Natural killer cell (primary cell): ENCODE measurements around the gene DGKD. TPM values are rescaled to one million over a fixed set of nuclear protein-coding genes. Genes with fewer than 3 reads are reported as not detected.
A peak's percentile ranks its signal among the peaks of the same experiment; 100 is the strongest.

Experiments
- ATAC-seq, 3 donors: fragments of 150-1000 bp in 2 of 3; fragments of 200-7000 bp in 1 of 3; cut with Tn5 transposase; 1 replicate in 1 of 3; 2 replicates in 2 of 3; pipeline ENCODE4 v1.10.0; 2021; ENCODE audit warnings: mild to moderate bottlenecking in 2 of 3, moderate library complexity in 2 of 3
- DNase-seq, 2 donors: peaks; one replicate each; pipeline versions ENCODE4 v3.0.0 to v3.0.0-alpha.2; 2013 to 2021; ENCODE audit warnings: mixed read lengths in 1 of 2
- H3K27ac ChIP-seq: one replicate; pipeline ENCODE4 v1.5.1; 2013; ENCODE audit warnings: mild to moderate bottlenecking, low read length
- H3K27me3 ChIP-seq: one replicate; pipeline ENCODE4 v1.6.1; 2013; ENCODE audit warnings: low read length; ENCODE audit not compliant: control insufficient read depth, insufficient read depth
- H3K36me3 ChIP-seq: one replicate; pipeline ENCODE4 v1.6.1; 2013; ENCODE audit warnings: low read length; ENCODE audit not compliant: control insufficient read depth, insufficient read depth
- H3K4me1 ChIP-seq: one replicate; pipeline ENCODE4 v1.6.1; 2013; ENCODE audit warnings: low read length; ENCODE audit not compliant: control insufficient read depth, insufficient read depth
- H3K4me3 ChIP-seq: one replicate; pipeline ENCODE4 v1.5.1; 2013; ENCODE audit warnings: low read length
- H3K9me3 ChIP-seq: one replicate; pipeline ENCODE4 v1.6.1; 2013; ENCODE audit warnings: low read length; ENCODE audit not compliant: control insufficient read depth, insufficient read depth
- H3K27ac Mint-ChIP-seq, 2 donors: one replicate each; pipeline ENCODE4 v1.8.0; 2022; ENCODE audit warnings: mild to moderate bottlenecking in 2 of 2, mixed read lengths in 2 of 2, moderate library complexity in 1 of 2
- H3K27me3 Mint-ChIP-seq, 2 donors: one replicate each; pipeline ENCODE4 v1.8.0; 2022; ENCODE audit warnings: low read depth in 2 of 2, mixed read lengths in 2 of 2
- H3K36me3 Mint-ChIP-seq: one replicate; pipeline ENCODE4 v1.8.0; 2022; ENCODE audit warnings: mixed read lengths
- H3K4me1 Mint-ChIP-seq, 2 donors: one replicate each; pipeline ENCODE4 v1.8.0; 2022; ENCODE audit warnings: mixed read lengths in 2 of 2
- H3K4me3 Mint-ChIP-seq: one replicate; pipeline ENCODE4 v1.8.0; 2022; ENCODE audit warnings: mild to moderate bottlenecking, moderate library complexity, mixed read lengths
- H3K9me3 Mint-ChIP-seq, 2 donors: one replicate each; pipeline ENCODE4 v1.8.0; 2022; ENCODE audit warnings: mixed read lengths in 2 of 2
- WGBS: methylation state at CpG from one replicate; pipeline ENCODE4 v1.1.7; 2013; ENCODE audit warnings: missing lambda C conversion rate; ENCODE audit not compliant: insufficient coverage; 5-methylcytosine and 5-hydroxymethylcytosine counted together
- intact Hi-C: fragments of 100-400 bp; cut with micrococcal nuclease; formaldehyde crosslinking; loops from one replicate; pipeline ENCODE4 v1.14.2; 2022
- total RNA-seq, 4 donors: library from RNA; stranded (reverse); fragments of 120-200 nt in 1 of 4; gene quantifications; one replicate each; pipeline versions ENCODE4 v1.2.3 to v1.2.4, GENCODE V29; 2013 to 2022
- TF ChIP-seq, protein P1 (sequence below): fragments of 200-600 bp; IDR thresholded peaks from one replicate; pipeline ENCODE4 v1.8.0; 2022; ENCODE audit warnings: antibody characterized with exemption

Gene DGKD
- total RNA-seq, 3 donors from 2014 or later (not counting 1 experiment from before 2014, with no cell fraction given): 299 to 456 (median 329) TPM

DNA sequence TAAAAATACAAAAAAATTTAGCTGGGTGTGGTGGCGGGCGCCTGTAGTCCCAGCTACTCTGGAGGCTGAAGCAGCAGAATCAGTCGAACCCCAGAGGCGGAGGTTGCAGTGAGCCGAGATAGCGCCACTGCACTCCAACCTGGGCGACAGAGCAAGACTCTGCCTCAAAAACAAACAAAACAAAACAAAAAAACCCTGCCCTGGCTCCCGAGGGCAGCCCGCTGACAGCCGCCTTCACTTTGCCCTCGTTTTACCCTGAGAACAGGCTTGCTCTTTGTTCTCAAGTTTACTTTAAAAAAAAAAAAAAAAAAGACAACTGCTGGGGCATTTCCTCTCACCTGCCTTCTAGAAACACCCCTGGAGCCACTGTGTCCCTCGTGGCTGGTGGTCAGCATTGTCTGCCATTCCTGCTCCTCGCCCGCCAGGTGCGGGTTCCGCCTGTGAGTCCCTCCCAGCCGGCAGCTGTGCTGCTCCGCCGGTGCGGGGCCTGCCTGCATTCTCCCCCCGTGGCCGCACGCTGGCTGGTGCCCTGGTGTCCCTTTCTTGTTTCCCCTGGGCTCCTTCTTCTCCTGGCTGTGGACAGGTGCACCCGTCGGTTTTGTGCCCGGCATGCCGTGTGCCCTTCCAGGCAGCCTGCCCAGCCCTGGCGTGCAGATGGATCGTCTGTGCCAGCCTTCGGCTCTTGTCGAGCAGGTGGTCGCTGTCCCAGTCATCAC is 106.6 kb downstream of the DGKD start:
- Histone ChIP-seq H3K36me3 (peaks cover 79% of the 10 kb centered on the region), H3K9me3 (no peaks in the 10 kb centered on the region), H3K27me3 (no peaks in the 10 kb centered on the region), H3K27ac (no peak overlapping the region), H3K4me3 (no peak overlapping the region), H3K4me1 (no peaks in the 10 kb centered on the region)
- TF ChIP-seq, protein P1, sequence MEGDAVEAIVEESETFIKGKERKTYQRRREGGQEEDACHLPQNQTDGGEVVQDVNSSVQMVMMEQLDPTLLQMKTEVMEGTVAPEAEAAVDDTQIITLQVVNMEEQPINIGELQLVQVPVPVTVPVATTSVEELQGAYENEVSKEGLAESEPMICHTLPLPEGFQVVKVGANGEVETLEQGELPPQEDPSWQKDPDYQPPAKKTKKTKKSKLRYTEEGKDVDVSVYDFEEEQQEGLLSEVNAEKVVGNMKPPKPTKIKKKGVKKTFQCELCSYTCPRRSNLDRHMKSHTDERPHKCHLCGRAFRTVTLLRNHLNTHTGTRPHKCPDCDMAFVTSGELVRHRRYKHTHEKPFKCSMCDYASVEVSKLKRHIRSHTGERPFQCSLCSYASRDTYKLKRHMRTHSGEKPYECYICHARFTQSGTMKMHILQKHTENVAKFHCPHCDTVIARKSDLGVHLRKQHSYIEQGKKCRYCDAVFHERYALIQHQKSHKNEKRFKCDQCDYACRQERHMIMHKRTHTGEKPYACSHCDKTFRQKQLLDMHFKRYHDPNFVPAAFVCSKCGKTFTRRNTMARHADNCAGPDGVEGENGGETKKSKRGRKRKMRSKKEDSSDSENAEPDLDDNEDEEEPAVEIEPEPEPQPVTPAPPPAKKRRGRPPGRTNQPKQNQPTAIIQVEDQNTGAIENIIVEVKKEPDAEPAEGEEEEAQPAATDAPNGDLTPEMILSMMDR: no peak
- DNase-seq: no peak
- intact Hi-C loops: no loop called here
- peaks cover 0 to 9% of the 10 kb centered on the region in 2 donors for H3K4me1 Mint-ChIP-seq
- no peak overlapping the region for H3K27ac Mint-ChIP-seq
- H3K27me3 Mint-ChIP-seq: no peaks in the 10 kb centered on the region
- 96% methylated on average over 32 of the region's 32 CpGs for WGBS
- ATAC-seq: no peak
- H3K36me3 Mint-ChIP-seq: peaks cover 12% of the 10 kb centered on the region
- no peak overlapping the region for H3K4me3 Mint-ChIP-seq
- no peaks in the 10 kb centered on the region for H3K9me3 Mint-ChIP-seq

DNA sequence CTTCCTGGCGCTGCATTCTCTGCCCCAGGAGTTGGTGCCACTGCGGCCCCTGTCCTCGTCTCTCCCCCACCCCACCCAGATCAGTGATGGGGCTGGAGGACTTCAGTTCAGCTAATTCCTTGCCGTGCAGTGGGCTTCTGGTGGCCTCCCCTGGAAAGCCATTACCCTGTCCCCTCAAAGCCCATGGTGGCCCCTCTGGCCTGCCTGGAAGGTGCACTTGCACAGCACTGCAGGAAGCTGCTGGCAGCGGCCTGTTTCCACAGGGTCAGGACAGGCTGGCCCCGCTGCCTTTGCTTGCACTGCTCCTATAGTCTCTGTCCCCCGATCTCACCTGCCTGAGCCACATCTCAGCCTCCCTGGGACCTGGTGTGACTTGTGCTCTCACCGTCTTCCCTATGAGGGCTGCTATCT is 107.2 kb downstream of the DGKD start:
- 98% methylated on average over 8 of the region's 8 CpGs for WGBS
- H3K4me3 Mint-ChIP-seq: no peak overlapping the region
- no peak overlapping the region for H3K27ac Mint-ChIP-seq
- Histone ChIP-seq H3K27ac (no peak overlapping the region), H3K36me3 (peaks cover 80% of the 10 kb centered on the region), H3K4me1 (no peaks in the 10 kb centered on the region), H3K27me3 (no peaks in the 10 kb centered on the region), H3K4me3 (no peak overlapping the region), H3K9me3 (no peaks in the 10 kb centered on the region)
- no peak for ATAC-seq
- no peaks in the 10 kb centered on the region for H3K27me3 Mint-ChIP-seq
- H3K9me3 Mint-ChIP-seq: no peaks in the 10 kb centered on the region
- intact Hi-C loops: no loop called here
- H3K4me1 Mint-ChIP-seq: peaks cover 0 to 9% of the 10 kb centered on the region in 2 donors
- peaks cover 13% of the 10 kb centered on the region for H3K36me3 Mint-ChIP-seq
- TF ChIP-seq, protein P1: no peak
- DNase-seq: no peak

DNA sequence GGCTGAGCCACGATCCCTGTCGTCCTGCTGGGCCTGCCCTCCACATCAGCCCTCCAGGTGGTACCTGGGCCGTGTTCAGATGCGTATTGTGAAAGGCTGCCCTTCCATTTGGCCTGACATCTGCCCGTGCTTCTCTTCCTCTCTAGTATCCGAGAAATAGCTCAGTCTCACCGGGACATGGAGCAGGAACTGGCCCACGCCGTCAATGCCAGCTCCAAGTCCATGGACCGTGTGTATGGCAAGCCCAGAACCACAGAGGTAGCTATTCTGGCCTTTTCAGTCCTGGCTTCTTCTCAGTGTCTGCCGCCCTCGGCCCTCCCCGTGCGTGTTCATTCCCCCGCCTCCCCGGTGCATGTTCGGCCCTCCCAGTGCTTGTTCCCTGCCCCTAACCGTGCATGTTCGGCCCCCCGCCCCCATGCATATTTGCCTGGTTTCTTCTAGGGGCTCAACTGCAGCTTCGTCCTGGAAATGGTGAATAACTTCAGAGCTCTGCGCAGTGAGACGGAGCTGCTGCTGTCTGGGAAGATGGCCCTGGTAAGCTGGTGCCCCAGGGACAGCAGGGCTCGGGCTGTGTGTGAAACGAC is 108.0 kb downstream of the DGKD start:
- Histone ChIP-seq H3K27ac (no peak overlapping the region), H3K27me3 (no peaks in the 10 kb centered on the region), H3K4me1 (no peaks in the 10 kb centered on the region), H3K9me3 (no peaks in the 10 kb centered on the region), H3K36me3 (peaks cover 81% of the 10 kb centered on the region), H3K4me3 (no peak overlapping the region)
- peaks cover 15% of the 10 kb centered on the region for H3K36me3 Mint-ChIP-seq
- H3K27me3 Mint-ChIP-seq: no peaks in the 10 kb centered on the region
- no peak for ATAC-seq
- peak overlapping the region in 1 of 2 donors; percentile 20 for H3K27ac Mint-ChIP-seq
- peaks cover 0 to 5% of the 10 kb centered on the region in 2 donors for H3K4me1 Mint-ChIP-seq
- TF ChIP-seq, protein P1: no peak
- no peak for DNase-seq
- intact Hi-C loops: no loop called here
- H3K9me3 Mint-ChIP-seq: no peaks in the 10 kb centered on the region
- 97% methylated on average over 25 of the region's 25 CpGs for WGBS
- H3K4me3 Mint-ChIP-seq: no peak overlapping the region
